WERI-Rb-1 (cell line): ENCODE measurements around the gene CTLA4.

Source experiments
- DNase-seq: peaks from one replicate; pipeline ENCODE4 v3.0.0-alpha.2; 2020
- H3K27ac ChIP-seq: fragments of 250-450 bp; sonication (Bioruptor Pico); 2 replicates; pipeline ENCODE4 v1.5.1; 2020; ENCODE audit warnings: mild to moderate bottlenecking, moderate library complexity
- H3K27me3 ChIP-seq: fragments of 250-450 bp; sonication (Bioruptor Pico); 2 replicates; pipeline ENCODE4 v1.5.1; 2021; ENCODE audit warnings: mild to moderate bottlenecking, low read depth, moderate library complexity; ENCODE audit not compliant: insufficient read depth, severe bottlenecking
- H3K36me3 ChIP-seq: fragments of 250-450 bp; sonication (Bioruptor Pico); 2 replicates; pipeline ENCODE4 v1.5.1; 2020; ENCODE audit warnings: mild to moderate bottlenecking, moderate library complexity
- H3K4me3 ChIP-seq: 2 replicates; pipeline ENCODE4 v1.5.1; 2011; ENCODE audit warnings: low read depth, mild to moderate bottlenecking, control low read depth, low read length
- H3K9me3 ChIP-seq: fragments of 250-450 bp; sonication (Bioruptor Pico); 2 replicates; pipeline ENCODE4 v1.5.1; 2021; ENCODE audit warnings: mild to moderate bottlenecking, moderate library complexity; ENCODE audit not compliant: severe bottlenecking
- CTCF ChIP-seq: IDR thresholded peaks from 2 replicates; pipeline ENCODE4 v1.5.1; 2011; ENCODE audit warnings: low read depth, mild to moderate bottlenecking, control low read depth, inconsistent platforms, low read length

CTLA4 gene

DNA sequence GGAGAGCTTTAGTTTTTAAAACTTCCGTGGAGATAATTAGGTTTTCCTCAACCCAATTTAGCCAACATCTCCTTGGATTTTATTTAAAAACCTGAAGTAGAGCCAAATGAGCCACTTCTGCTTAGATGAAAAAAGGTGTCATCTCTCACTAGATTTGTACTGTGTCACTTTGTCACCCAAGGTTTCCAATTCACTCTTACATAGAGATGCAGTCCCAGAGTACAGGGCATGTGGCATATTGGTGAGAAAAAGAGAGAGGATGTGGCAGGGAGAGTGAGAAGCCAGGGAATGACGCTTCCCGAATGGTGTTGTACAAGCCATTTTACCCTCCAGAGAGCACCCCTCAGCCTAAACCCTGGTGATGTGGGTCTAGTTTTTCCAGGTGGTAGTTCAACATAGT, 44.4 kb upstream of the CTLA4 start:
- DNase-seq: no peak
- Histone ChIP-seq H3K27ac (no peak overlapping the region), H3K4me3 (no peak overlapping the region), H3K36me3 (no peaks in the 10 kb centered on the region), H3K27me3 (no peaks in the 10 kb centered on the region), H3K9me3 (no peaks in the 10 kb centered on the region)
- no peak for TF ChIP-seq CTCF

DNA sequence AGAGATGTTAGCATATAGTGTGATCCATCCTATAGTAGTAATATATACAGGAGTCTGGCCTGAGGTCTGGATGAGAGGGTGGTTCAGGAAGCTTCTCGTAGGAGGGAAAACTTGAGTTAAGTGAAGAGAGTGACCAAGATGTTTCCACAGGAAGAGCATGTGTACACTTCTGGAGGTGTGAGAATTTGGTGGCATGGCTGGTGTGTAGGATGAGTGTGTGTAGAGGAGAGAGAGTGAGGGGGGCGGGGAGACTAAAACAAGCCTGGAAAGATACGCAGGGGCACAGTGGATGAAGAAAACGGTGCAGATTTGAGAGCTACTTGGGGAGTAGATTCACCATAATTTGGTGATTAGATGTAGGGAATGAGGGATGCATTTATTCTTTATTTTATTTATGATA, 43.5 kb upstream of the CTLA4 start:
- Histone ChIP-seq H3K9me3 (no peaks in the 10 kb centered on the region), H3K4me3 (no peak overlapping the region), H3K27ac (no peak overlapping the region), H3K27me3 (no peaks in the 10 kb centered on the region), H3K36me3 (no peaks in the 10 kb centered on the region)
- no peak for DNase-seq
- TF ChIP-seq CTCF: no peak

DNA sequence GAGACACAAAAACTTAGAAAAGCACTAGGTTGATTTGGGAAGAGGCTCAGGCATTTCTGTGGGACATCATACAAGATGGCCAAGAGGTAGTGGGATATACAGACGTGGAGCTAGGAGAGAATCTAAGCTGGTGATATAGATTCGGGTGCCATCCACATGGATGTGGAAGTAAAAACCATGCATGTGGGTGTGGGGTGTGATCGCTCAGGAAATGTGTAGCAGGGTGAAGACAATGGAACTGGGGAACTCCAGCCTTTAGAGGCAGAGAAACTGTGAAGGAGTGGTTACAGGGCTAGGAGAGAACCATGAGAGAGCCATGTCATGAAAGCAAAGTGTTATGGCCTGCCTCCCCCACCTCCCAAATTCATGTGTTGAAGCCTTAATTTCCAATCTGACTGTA, 43.0 kb upstream of the CTLA4 start:
- H3K36me3 ChIP-seq: no peaks in the 10 kb centered on the region
- no peaks in the 10 kb centered on the region for H3K9me3 ChIP-seq
- no peak overlapping the region for H3K27ac ChIP-seq
- DNase-seq: no peak
- no peaks in the 10 kb centered on the region for H3K27me3 ChIP-seq
- no peak overlapping the region for H3K4me3 ChIP-seq
- no peak for TF ChIP-seq CTCF

GRCh38 chr2:203826704-203827103, 40.9 kb upstream of the CTLA4 start:
- Histone ChIP-seq H3K4me3 (no peak overlapping the region), H3K27ac (no peak overlapping the region), H3K36me3 (no peaks in the 10 kb centered on the region), H3K27me3 (no peaks in the 10 kb centered on the region), H3K9me3 (no peaks in the 10 kb centered on the region)
- TF ChIP-seq CTCF: no peak
- DNase-seq: no peak

DNA sequence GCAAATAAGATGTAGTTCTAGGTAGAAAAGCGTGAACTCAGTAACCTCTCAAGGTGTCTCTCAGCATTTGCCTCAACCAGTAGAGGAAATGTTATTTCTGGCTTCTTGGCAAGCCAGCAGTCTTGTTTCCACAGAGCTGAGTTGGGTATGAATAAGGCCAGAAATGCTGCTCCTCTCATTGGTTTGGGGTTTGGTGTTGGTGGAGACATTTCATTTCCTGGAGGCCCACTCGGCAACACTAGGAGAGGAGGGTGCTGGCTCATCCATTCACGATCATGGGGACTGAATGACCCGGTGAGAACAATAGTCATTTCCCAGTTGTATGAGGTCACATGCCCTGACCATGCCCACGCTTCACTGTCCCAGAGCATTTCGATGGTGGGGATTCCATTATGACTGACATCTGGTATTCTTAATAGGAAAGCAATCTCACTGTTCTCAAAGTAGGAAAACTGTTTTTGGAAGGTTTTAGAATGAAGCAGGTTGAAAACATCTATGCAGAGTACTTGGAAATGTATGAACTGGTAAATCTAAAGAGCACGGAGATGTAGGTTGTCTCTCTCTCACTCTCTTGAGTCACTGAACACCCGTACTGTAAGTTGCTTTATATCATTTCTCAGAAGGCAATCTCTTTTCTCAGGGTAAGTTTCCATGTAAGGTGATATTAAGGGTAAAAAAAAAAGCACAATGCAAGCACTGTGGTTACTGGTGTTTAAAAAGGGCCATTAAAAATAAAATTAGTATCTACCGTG, 37.1 kb upstream of the CTLA4 start:
- DNase-seq: no peak
- Histone ChIP-seq H3K27me3 (no peaks in the 10 kb centered on the region), H3K9me3 (no peaks in the 10 kb centered on the region), H3K36me3 (no peaks in the 10 kb centered on the region), H3K4me3 (no peak overlapping the region), H3K27ac (no peak overlapping the region)
- no peak for TF ChIP-seq CTCF

DNA sequence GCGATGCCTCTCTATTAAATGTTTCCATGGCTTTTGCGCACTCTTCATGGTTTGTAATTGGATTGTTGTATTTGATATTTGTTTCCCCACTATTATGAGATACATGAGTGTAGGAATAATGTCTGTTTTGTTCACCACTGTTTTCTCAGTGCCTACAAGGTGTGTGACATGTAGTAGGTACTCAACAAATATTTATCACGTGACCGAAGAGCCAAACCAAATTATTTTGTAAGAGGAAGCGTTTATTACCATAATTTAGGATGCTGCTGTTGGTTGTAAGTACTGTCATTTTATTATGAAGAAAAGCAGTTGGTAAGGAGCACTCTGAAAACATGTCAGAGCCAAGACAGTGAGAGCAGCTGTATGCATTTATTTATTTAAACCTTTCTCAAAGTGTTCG, 32.2 kb upstream of the CTLA4 start:
- H3K4me3 ChIP-seq: no peak overlapping the region
- no peak overlapping the region for H3K27ac ChIP-seq
- H3K9me3 ChIP-seq: no peaks in the 10 kb centered on the region
- no peak for TF ChIP-seq CTCF
- no peaks in the 10 kb centered on the region for H3K36me3 ChIP-seq
- no peaks in the 10 kb centered on the region for H3K27me3 ChIP-seq
- DNase-seq: no peak
